GM10266 (cell line): ENCODE measurements around the gene RMDN3.

Experiments used
- DNase-seq: peaks from one replicate; pipeline ENCODE4 v3.0.0; 2012; ENCODE audit errors: extremely low spot score
- TF ChIP-seq, protein P1 (sequence below): IDR thresholded peaks from 2 replicates; pipeline ENCODE4 v1.5.1; 2012; ENCODE audit warnings: mild to moderate bottlenecking, low read depth; ENCODE audit not compliant: control insufficient read depth, insufficient read depth; ENCODE audit errors: missing control alignments

The RMDN3 gene

DNA sequence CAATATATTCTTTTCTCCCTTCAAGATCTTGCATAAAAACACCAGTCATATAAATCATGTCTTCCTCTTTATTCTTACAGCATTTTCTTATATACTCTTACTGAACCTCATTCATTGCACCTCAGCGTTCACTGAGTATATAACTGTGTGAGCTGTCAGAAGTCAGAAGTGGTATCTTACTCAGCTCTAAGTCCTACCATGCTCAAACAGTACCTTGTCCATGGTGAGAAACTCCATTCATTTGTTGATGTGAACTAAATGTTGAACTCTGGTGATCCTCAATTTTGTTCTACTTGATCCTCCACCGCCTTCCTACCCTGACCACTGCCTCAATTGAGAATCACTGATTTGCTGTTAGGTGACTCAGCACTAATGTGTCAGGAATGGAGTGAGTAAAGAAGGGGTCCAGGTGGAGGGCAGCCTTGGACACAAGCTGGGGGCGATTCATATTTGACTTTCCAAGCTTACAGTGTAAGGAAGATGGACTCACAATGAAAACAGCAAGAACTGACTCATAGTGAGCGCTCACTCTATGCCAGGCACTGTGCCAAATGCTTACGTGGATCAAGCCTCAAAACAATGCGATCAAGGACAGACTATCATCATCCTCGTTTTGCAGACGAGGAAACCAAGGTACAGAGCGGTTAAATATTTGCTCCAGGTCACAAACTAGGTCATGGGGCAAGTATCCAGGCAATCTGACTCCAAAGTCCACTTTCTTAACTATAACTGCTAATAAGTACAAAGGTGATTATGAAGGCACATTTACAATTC is 38.3 kb upstream of the RMDN3 start:
- TF ChIP-seq, protein P1, sequence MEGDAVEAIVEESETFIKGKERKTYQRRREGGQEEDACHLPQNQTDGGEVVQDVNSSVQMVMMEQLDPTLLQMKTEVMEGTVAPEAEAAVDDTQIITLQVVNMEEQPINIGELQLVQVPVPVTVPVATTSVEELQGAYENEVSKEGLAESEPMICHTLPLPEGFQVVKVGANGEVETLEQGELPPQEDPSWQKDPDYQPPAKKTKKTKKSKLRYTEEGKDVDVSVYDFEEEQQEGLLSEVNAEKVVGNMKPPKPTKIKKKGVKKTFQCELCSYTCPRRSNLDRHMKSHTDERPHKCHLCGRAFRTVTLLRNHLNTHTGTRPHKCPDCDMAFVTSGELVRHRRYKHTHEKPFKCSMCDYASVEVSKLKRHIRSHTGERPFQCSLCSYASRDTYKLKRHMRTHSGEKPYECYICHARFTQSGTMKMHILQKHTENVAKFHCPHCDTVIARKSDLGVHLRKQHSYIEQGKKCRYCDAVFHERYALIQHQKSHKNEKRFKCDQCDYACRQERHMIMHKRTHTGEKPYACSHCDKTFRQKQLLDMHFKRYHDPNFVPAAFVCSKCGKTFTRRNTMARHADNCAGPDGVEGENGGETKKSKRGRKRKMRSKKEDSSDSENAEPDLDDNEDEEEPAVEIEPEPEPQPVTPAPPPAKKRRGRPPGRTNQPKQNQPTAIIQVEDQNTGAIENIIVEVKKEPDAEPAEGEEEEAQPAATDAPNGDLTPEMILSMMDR = no peak

DNA sequence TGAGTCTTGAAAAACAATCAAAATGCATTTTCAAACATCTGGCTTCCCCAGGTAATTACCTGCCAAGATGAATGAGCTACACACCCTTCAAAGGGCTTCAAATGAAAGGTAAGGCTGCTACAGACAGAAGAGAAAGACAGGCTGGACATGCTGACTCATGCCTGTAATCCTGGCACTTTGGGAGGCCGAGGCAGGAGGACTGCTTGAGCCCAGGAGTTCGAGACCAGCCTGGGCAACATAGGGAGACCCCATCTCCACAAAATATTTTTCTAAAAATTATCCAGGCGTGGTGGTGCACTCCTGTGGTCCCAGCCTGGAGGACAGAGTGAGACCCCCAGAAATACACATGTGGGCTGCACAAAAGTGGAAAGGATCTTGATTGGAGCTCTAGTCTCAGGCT is 37.3 kb upstream of the RMDN3 start:
- TF ChIP-seq, protein P1 = no peak
- DNase-seq = no peak

More for the DNA sequence above, 38.3 kb upstream of the RMDN3 start:
- DNase-seq = no peak

DNA sequence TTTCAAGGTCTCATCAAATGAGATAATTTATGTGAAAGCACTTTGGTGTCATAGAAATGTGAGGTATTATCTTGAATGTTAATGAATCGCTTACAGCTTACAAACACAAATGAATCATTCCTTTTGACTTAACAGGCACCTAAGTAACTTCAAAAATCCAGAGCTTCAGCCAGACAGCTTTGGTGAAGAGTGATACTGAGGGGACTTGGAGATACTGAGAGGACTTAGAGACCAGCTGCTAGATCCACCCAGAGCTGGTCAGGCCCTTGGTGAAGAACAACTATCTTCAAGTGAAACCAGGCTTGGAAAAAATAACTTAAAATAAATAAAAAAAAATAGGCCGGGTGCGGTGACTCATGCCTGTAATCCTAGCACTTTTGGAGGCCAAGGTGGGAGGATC is 35.7 kb upstream of the RMDN3 start:
- TF ChIP-seq, protein P1 = no peak
- no peak for DNase-seq

GRCh38 chr15:40789999-40790398 is 34.9 kb upstream of the RMDN3 start:
- DNase-seq = no peak
- TF ChIP-seq, protein P1 = no peak

DNA sequence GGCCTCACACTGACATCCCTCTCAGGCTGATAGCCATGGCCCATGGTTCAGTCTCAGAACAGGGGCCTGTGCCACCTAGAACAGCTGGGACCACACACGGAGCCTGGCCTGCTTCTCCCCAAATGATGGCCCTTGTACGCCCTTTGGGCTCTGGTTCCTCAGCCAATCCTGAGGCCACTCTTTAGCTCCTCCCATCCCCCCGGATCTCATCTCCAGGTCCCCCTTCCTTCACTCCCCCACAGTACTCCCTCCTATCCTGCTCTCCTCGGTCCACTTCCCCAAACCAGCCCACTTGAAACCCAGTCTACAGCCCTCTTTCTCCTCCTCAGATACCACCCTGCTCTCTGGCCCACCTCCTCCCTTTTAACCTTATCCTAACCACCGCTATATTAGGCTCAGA is 34.1 kb upstream of the RMDN3 start:
- TF ChIP-seq, protein P1 = no peak
- DNase-seq = no peak

GRCh38 chr15:40787991-40788390 is 32.9 kb upstream of the RMDN3 start:
- no peak for DNase-seq
- TF ChIP-seq, protein P1 = no peak

- DNase-seq = no peak
- TF ChIP-seq, protein P1 = no peak
These were observed 32.3 kb upstream of the RMDN3 start for GRCh38 chr15:40787344-40787841.
